ENCODE measurements around the gene CYP19A1.

Gene CYP19A1

GRCh38 chr15:51202783-51203182 is 135.6 kb downstream of the CYP19A1 start:
- Histone ChIP-seq H3K9me3 (ENCODE audit: low read length) (no peaks in the 10 kb centered on the region), H3K4me3 (ENCODE audit: low read depth, low read length, poor library complexity, severe bottlenecking) (no peak overlapping the region), H2AFZ (ENCODE audit: low read length) (no peak overlapping the region), H4K20me1 (ENCODE audit: insufficient read depth, low read length) (no peaks in the 10 kb centered on the region), H3K4me1 (ENCODE audit: insufficient read depth, low read length, severe bottlenecking) (no peaks in the 10 kb centered on the region), H3K4me2 (ENCODE audit: low read length) (no peak overlapping the region), H3K9ac (ENCODE audit: low read length) (no peak overlapping the region), H3K27ac (ENCODE audit: low read depth, low read length, poor library complexity, severe bottlenecking) (no peak overlapping the region), H3K27me3 (ENCODE audit: insufficient read depth, low read length) (no peaks in the 10 kb centered on the region), H3K36me3 (ENCODE audit: insufficient read depth, low read length) (no peaks in the 10 kb centered on the region), H3K79me2 (ENCODE audit: insufficient read depth, low read length) (no peaks in the 10 kb centered on the region), H3F3A (ENCODE audit: insufficient read depth, low read length) (no peaks in the 10 kb centered on the region), H3K9me2 (ENCODE audit: low read depth, low read length) (no peaks in the 10 kb centered on the region)
- TF ChIP-seq EZH2 (IDR thresholded peaks at IDR 0.05; ENCODE audit: borderline replicate concordance, low read length): no peak
- no peak for TF ChIP-seq CTCF (IDR thresholded peaks at IDR 0.05; ENCODE audit: low read length)

GRCh38 chr15:51201581-51201980 is 136.8 kb downstream of the CYP19A1 start:
- Histone ChIP-seq H3K79me2 (ENCODE audit: insufficient read depth, low read length) (no peaks in the 10 kb centered on the region), H3K4me1 (ENCODE audit: insufficient read depth, low read length, severe bottlenecking) (no peaks in the 10 kb centered on the region), H4K20me1 (ENCODE audit: insufficient read depth, low read length) (no peaks in the 10 kb centered on the region), H3K27me3 (ENCODE audit: insufficient read depth, low read length) (no peaks in the 10 kb centered on the region), H3K9me3 (ENCODE audit: low read length) (no peaks in the 10 kb centered on the region), H3F3A (ENCODE audit: insufficient read depth, low read length) (no peaks in the 10 kb centered on the region), H3K9ac (ENCODE audit: low read length) (no peak overlapping the region), H2AFZ (ENCODE audit: low read length) (no peak overlapping the region), H3K4me3 (ENCODE audit: low read depth, low read length, poor library complexity, severe bottlenecking) (no peak overlapping the region), H3K4me2 (ENCODE audit: low read length) (no peak overlapping the region), H3K9me2 (ENCODE audit: low read depth, low read length) (no peaks in the 10 kb centered on the region), H3K27ac (ENCODE audit: low read depth, low read length, poor library complexity, severe bottlenecking) (no peak overlapping the region), H3K36me3 (ENCODE audit: insufficient read depth, low read length) (no peaks in the 10 kb centered on the region)
- TF ChIP-seq CTCF (IDR thresholded peaks at IDR 0.05; ENCODE audit: low read length) (no peak), EZH2 (IDR thresholded peaks at IDR 0.05; ENCODE audit: borderline replicate concordance, low read length) (no peak)

- Histone ChIP-seq H3K27ac (ENCODE audit: low read depth, low read length, poor library complexity, severe bottlenecking) (no peak overlapping the region), H3K4me3 (ENCODE audit: low read depth, low read length, poor library complexity, severe bottlenecking) (no peak overlapping the region), H3K36me3 (ENCODE audit: insufficient read depth, low read length) (no peaks in the 10 kb centered on the region), H3K4me2 (ENCODE audit: low read length) (no peak overlapping the region), H3K9me2 (ENCODE audit: low read depth, low read length) (no peaks in the 10 kb centered on the region), H4K20me1 (ENCODE audit: insufficient read depth, low read length) (no peaks in the 10 kb centered on the region), H2AFZ (ENCODE audit: low read length) (no peak overlapping the region), H3K4me1 (ENCODE audit: insufficient read depth, low read length, severe bottlenecking) (no peaks in the 10 kb centered on the region), H3K9ac (ENCODE audit: low read length) (no peak overlapping the region), H3K9me3 (ENCODE audit: low read length) (no peaks in the 10 kb centered on the region), H3F3A (ENCODE audit: insufficient read depth, low read length) (no peaks in the 10 kb centered on the region), H3K27me3 (ENCODE audit: insufficient read depth, low read length) (no peaks in the 10 kb centered on the region), H3K79me2 (ENCODE audit: insufficient read depth, low read length) (no peaks in the 10 kb centered on the region)
- TF ChIP-seq EZH2 (IDR thresholded peaks at IDR 0.05; ENCODE audit: borderline replicate concordance, low read length): no peak
- no peak for TF ChIP-seq CTCF (IDR thresholded peaks at IDR 0.05; ENCODE audit: low read length)
Measured at GRCh38 chr15:51200792-51201191, 137.6 kb downstream of the CYP19A1 start.

All from OCI-LY1 (cell line).